SK-N-MC (cell line): Measurements from ENCODE around the gene RTN4RL1.

Source experiments
- DNase-seq: peaks from one replicate; pipeline ENCODE4 v3.0.0-alpha.2; 2011; ENCODE audit warnings: low read depth, low spot score
- H3K27ac ChIP-seq: fragments of 200-600 bp; sonication (generic); 2 replicates; pipeline ENCODE4 v1.5.1; 2016; ENCODE audit warnings: mixed run types
- H3K36me3 ChIP-seq: fragments of 200-600 bp; sonication (generic); 2 replicates; pipeline ENCODE4 v1.6.1; 2017; ENCODE audit warnings: antibody characterized with exemption, low read length, mixed read lengths; ENCODE audit not compliant: insufficient read depth
- H3K4me3 ChIP-seq: fragments of 200-600 bp; sonication (generic); 2 replicates; pipeline ENCODE4 v1.5.1; 2016
- H3K9ac ChIP-seq: fragments of 200-600 bp; sonication (generic); 2 replicates; pipeline ENCODE4 v1.8.0; 2017; ENCODE audit warnings: mixed run types, mixed read lengths; ENCODE audit not compliant: insufficient read length
- H3K9me3 ChIP-seq: fragments of 200-600 bp; sonication (generic); 2 replicates; pipeline ENCODE4 v1.6.1; 2017; ENCODE audit warnings: low read depth, mild to moderate bottlenecking, antibody characterized with exemption, low read length, moderate library complexity, mixed read lengths
- EZH2 ChIP-seq: fragments of 200-600 bp; sonication (generic); IDR thresholded peaks from one replicate; pipeline ENCODE4 v1.6.1; 2017; ENCODE audit warnings: antibody characterized with exemption
- FOXP2 ChIP-seq: optimal IDR thresholded peaks from 2 replicates; pipeline ENCODE3; 2011; ENCODE audit warnings: mild to moderate bottlenecking, moderate library complexity; ENCODE audit not compliant: insufficient read depth; ENCODE audit errors: extremely low read length, control extremely low read depth
- POLR2AphosphoS5 ChIP-seq: IDR thresholded peaks from 2 replicates; pipeline ENCODE4 v1.6.1; 2012; ENCODE audit warnings: mild to moderate bottlenecking, low read depth, low read length, borderline replicate concordance

RTN4RL1 gene

GRCh38 chr17:1928976-1929375, 96.2 kb downstream of the RTN4RL1 start:
- Histone ChIP-seq H3K4me3 (no peak overlapping the region), H3K36me3 (no peaks in the 10 kb centered on the region), H3K9ac (no peak overlapping the region), H3K9me3 (no peaks in the 10 kb centered on the region), H3K27ac (no peak overlapping the region)
- DNase-seq, result no peak
- TF ChIP-seq FOXP2 (no peak), EZH2 (no peak), POLR2AphosphoS5 (no peak)

GRCh38 chr17:1920948-1921351, 104.2 kb downstream of the RTN4RL1 start:
- Histone ChIP-seq H3K9me3 (no peaks in the 10 kb centered on the region), H3K9ac (no peak overlapping the region), H3K4me3 (no peak overlapping the region), H3K27ac (no peak overlapping the region), H3K36me3 (no peaks in the 10 kb centered on the region)
- TF ChIP-seq FOXP2, result no peak
- TF ChIP-seq EZH2, result no peak
- TF ChIP-seq POLR2AphosphoS5, result no peak
- no peak for DNase-seq

GRCh38 chr17:1919201-1919600, 105.9 kb downstream of the RTN4RL1 start:
- no peak overlapping the region for H3K27ac ChIP-seq
- DNase-seq, result no peak
- H3K9ac ChIP-seq, result no peak overlapping the region
- TF ChIP-seq EZH2 (no peak), POLR2AphosphoS5 (no peak), FOXP2 (no peak)
- no peaks in the 10 kb centered on the region for H3K36me3 ChIP-seq
- no peaks in the 10 kb centered on the region for H3K9me3 ChIP-seq
- H3K4me3 ChIP-seq, result no peak overlapping the region

- H3K9ac ChIP-seq, result no peak overlapping the region
- H3K4me3 ChIP-seq, result no peak overlapping the region
- TF ChIP-seq EZH2, result no peak
- no peak for TF ChIP-seq FOXP2
- no peak for TF ChIP-seq POLR2AphosphoS5
- no peak for DNase-seq
- H3K27ac ChIP-seq, result no peak overlapping the region
- H3K36me3 ChIP-seq, result no peaks in the 10 kb centered on the region
- no peaks in the 10 kb centered on the region for H3K9me3 ChIP-seq
Measured at GRCh38 chr17:1918346-1919162, 106.6 kb downstream of the RTN4RL1 start.

GRCh38 chr17:1916963-1917715, 108.0 kb downstream of the RTN4RL1 start:
- no peak for TF ChIP-seq FOXP2
- TF ChIP-seq POLR2AphosphoS5, result no peak
- no peak for TF ChIP-seq EZH2
- H3K27ac ChIP-seq, result no peak overlapping the region

GRCh38 chr17:1916316-1916715, 108.8 kb downstream of the RTN4RL1 start:
- no peak overlapping the region for H3K4me3 ChIP-seq
- DNase-seq, result no peak
- H3K9ac ChIP-seq, result no peak overlapping the region
- no peaks in the 10 kb centered on the region for H3K36me3 ChIP-seq
- H3K27ac ChIP-seq, result no peak overlapping the region
- TF ChIP-seq EZH2, result no peak
- no peak for TF ChIP-seq FOXP2
- TF ChIP-seq POLR2AphosphoS5, result no peak
- no peaks in the 10 kb centered on the region for H3K9me3 ChIP-seq

More at GRCh38 chr17:1916963-1917715, 108.0 kb downstream of the RTN4RL1 start:
- H3K36me3 ChIP-seq, result no peaks in the 10 kb centered on the region
- no peak for DNase-seq
- no peak overlapping the region for H3K9ac ChIP-seq
- no peaks in the 10 kb centered on the region for H3K9me3 ChIP-seq
- no peak overlapping the region for H3K4me3 ChIP-seq

GRCh38 chr17:1915889-1916288, 109.2 kb downstream of the RTN4RL1 start:
- no peaks in the 10 kb centered on the region for H3K9me3 ChIP-seq
- TF ChIP-seq EZH2 (no peak), FOXP2 (no peak), POLR2AphosphoS5 (no peak)

GRCh38 chr17:1914661-1915083, 110.5 kb downstream of the RTN4RL1 start:
- no peak overlapping the region for H3K9ac ChIP-seq
- H3K27ac ChIP-seq, result no peak overlapping the region
- H3K9me3 ChIP-seq, result no peaks in the 10 kb centered on the region
- H3K36me3 ChIP-seq, result no peaks in the 10 kb centered on the region
- no peak for TF ChIP-seq POLR2AphosphoS5
- DNase-seq, result no peak
- no peak overlapping the region for H3K4me3 ChIP-seq

More at GRCh38 chr17:1915889-1916288, 109.2 kb downstream of the RTN4RL1 start:
- H3K4me3 ChIP-seq, result no peak overlapping the region
- H3K9ac ChIP-seq, result no peak overlapping the region
- no peak overlapping the region for H3K27ac ChIP-seq
- no peaks in the 10 kb centered on the region for H3K36me3 ChIP-seq
- DNase-seq, result no peak
